Activated T-cell treated with anti-CD3 and anti-CD28 coated beads, Interleukin-2, amount 50 U/mL, for 72 hours (primary cell): ENCODE measurements around the gene CKAP2L. TPM values are rescaled to one million over a fixed set of nuclear protein-coding genes. Genes with fewer than 3 reads are reported as not detected.
A peak's percentile ranks its signal among the peaks of the same experiment; 100 is the strongest.

Experiments used
- ATAC-seq, 2 donors: fragments of 150-1000 bp; cut with Tn5 transposase; replicated peaks in 1 of 2; 2 replicates each; pipeline ENCODE4 v1.10.0; 2021; ENCODE audit warnings: moderate library complexity in 2 of 2, mild to moderate bottlenecking in 1 of 2
- DNase-seq, 2 donors: peaks; one replicate each; pipeline ENCODE4 v3.0.0; 2021 to 2022; ENCODE audit warnings: mixed read lengths in 1 of 2
- H3K27ac Mint-ChIP-seq: one replicate; pipeline ENCODE4 v1.8.0; 2022; ENCODE audit warnings: mild to moderate bottlenecking, moderate library complexity, mixed read lengths
- H3K27me3 Mint-ChIP-seq: one replicate; pipeline ENCODE4 v1.8.0; 2022; ENCODE audit warnings: low read depth, mixed read lengths
- H3K36me3 Mint-ChIP-seq, 2 donors: one replicate each; pipeline ENCODE4 v1.8.0; 2022; ENCODE audit warnings: mixed read lengths in 2 of 2, mild to moderate bottlenecking in 1 of 2; ENCODE audit not compliant: insufficient read depth in 2 of 2
- H3K4me1 Mint-ChIP-seq: one replicate; pipeline ENCODE4 v1.8.0; 2022; ENCODE audit warnings: low read depth, mixed read lengths
- H3K4me3 Mint-ChIP-seq, 2 donors: one replicate each; pipeline ENCODE4 v1.8.0; 2022; ENCODE audit warnings: mild to moderate bottlenecking in 2 of 2, mixed read lengths in 2 of 2, moderate library complexity in 2 of 2
- H3K9me3 Mint-ChIP-seq, 2 donors: one replicate each; pipeline ENCODE4 v1.8.0; 2022; ENCODE audit warnings: mixed read lengths in 2 of 2
- total RNA-seq, 2 donors: library from RNA; stranded (reverse); gene quantifications; one replicate each; pipeline ENCODE4 v1.2.3, GENCODE V29; 2022

The CKAP2L gene
- total RNA-seq, 2 donors from 2014 or later, result 45.5 to 47.7 TPM

- peaks cover 14% of the 10 kb centered on the region for H3K4me1 Mint-ChIP-seq
- DNase-seq, result no peak
Measured at GRCh38 chr2:112701052-112701451, 63.4 kb downstream of the CKAP2L start.

GRCh38 chr2:112699984-112700667 is 64.3 kb downstream of the CKAP2L start:
- Mint-ChIP-seq H3K9me3 (no peaks in the 10 kb centered on the region), H3K4me1 (peaks cover 7% of the 10 kb centered on the region), H3K27me3 (peaks cover 14% of the 10 kb centered on the region), H3K36me3 (no peaks in the 10 kb centered on the region), H3K4me3 (no peak overlapping the region), H3K27ac (no peak overlapping the region)
- ATAC-seq, result no peak
- no peak for DNase-seq

More at GRCh38 chr2:112701052-112701451, 63.4 kb downstream of the CKAP2L start:
- no peak for ATAC-seq
- Mint-ChIP-seq H3K36me3 (no peaks in the 10 kb centered on the region), H3K27me3 (peaks cover 19% of the 10 kb centered on the region), H3K4me3 (no peak overlapping the region), H3K27ac (peak overlapping the region; percentile 42), H3K9me3 (no peaks in the 10 kb centered on the region)

- DNase-seq, result no peak
- H3K4me1 Mint-ChIP-seq, result peaks cover 7% of the 10 kb centered on the region
- H3K27ac Mint-ChIP-seq, result no peak overlapping the region
- H3K9me3 Mint-ChIP-seq, result no peaks in the 10 kb centered on the region
- H3K36me3 Mint-ChIP-seq, result no peaks in the 10 kb centered on the region
- no peak for ATAC-seq
- peaks cover 14% of the 10 kb centered on the region for H3K27me3 Mint-ChIP-seq
- no peak overlapping the region for H3K4me3 Mint-ChIP-seq
Measured at GRCh38 chr2:112698834-112699515, 65.4 kb downstream of the CKAP2L start.

GRCh38 chr2:112694182-112694581 is 70.2 kb downstream of the CKAP2L start:
- Mint-ChIP-seq H3K36me3 (no peaks in the 10 kb centered on the region), H3K4me3 (no peak overlapping the region), H3K9me3 (no peaks in the 10 kb centered on the region), H3K27me3 (no peaks in the 10 kb centered on the region), H3K27ac (no peak overlapping the region), H3K4me1 (peaks cover 36% of the 10 kb centered on the region)
- DNase-seq (no peak), ATAC-seq (no peak)

- no peaks in the 10 kb centered on the region for H3K9me3 Mint-ChIP-seq
- peaks cover 36% of the 10 kb centered on the region for H3K4me1 Mint-ChIP-seq
- no peak overlapping the region for H3K4me3 Mint-ChIP-seq
- H3K36me3 Mint-ChIP-seq, result no peaks in the 10 kb centered on the region
- no peaks in the 10 kb centered on the region for H3K27me3 Mint-ChIP-seq
- no peak for DNase-seq
- no peak for ATAC-seq
- no peak overlapping the region for H3K27ac Mint-ChIP-seq
Measured at GRCh38 chr2:112693596-112693995, 70.8 kb downstream of the CKAP2L start.

GRCh38 chr2:112692918-112693317 is 71.5 kb downstream of the CKAP2L start:
- Mint-ChIP-seq H3K9me3 (no peaks in the 10 kb centered on the region), H3K36me3 (no peaks in the 10 kb centered on the region), H3K4me1 (peaks cover 36% of the 10 kb centered on the region), H3K27ac (peak overlapping the region; percentile 66), H3K27me3 (no peaks in the 10 kb centered on the region), H3K4me3 (peak overlapping the region; percentile 66 to 82)
- peak; percentile 67 to 71 for DNase-seq
- peak; percentile 67 to 69 for ATAC-seq

GRCh38 chr2:112692495-112692911 is 71.9 kb downstream of the CKAP2L start:
- ATAC-seq, result peak; percentile 92 to 93
- H3K27ac Mint-ChIP-seq, result peak overlapping the region; percentile 66
- H3K36me3 Mint-ChIP-seq, result no peaks in the 10 kb centered on the region
- H3K27me3 Mint-ChIP-seq, result no peaks in the 10 kb centered on the region
- DNase-seq, result peak; percentile 72 to 82
- peak overlapping the region; percentile 66 to 82 for H3K4me3 Mint-ChIP-seq
- H3K9me3 Mint-ChIP-seq, result no peaks in the 10 kb centered on the region
- H3K4me1 Mint-ChIP-seq, result peaks cover 36% of the 10 kb centered on the region

- no peak for DNase-seq
- H3K4me3 Mint-ChIP-seq, result peak overlapping the region; percentile 8 to 66
- H3K36me3 Mint-ChIP-seq, result no peaks in the 10 kb centered on the region
- no peaks in the 10 kb centered on the region for H3K27me3 Mint-ChIP-seq
- H3K9me3 Mint-ChIP-seq, result no peaks in the 10 kb centered on the region
- peaks cover 36% of the 10 kb centered on the region for H3K4me1 Mint-ChIP-seq
- H3K27ac Mint-ChIP-seq, result peak overlapping the region; percentile 27
- ATAC-seq, result peak in 1 of 2 donors; percentile 5
Measured at GRCh38 chr2:112691881-112692281, 72.5 kb downstream of the CKAP2L start.

- Mint-ChIP-seq H3K4me1 (peaks cover 36% of the 10 kb centered on the region), H3K27me3 (no peaks in the 10 kb centered on the region), H3K36me3 (no peaks in the 10 kb centered on the region), H3K27ac (no peak overlapping the region), H3K4me3 (peak overlapping the region; percentile 68 to 76), H3K9me3 (no peaks in the 10 kb centered on the region)
- peak; percentile 70 to 75 for DNase-seq
- peak; percentile 60 to 65 for ATAC-seq
Measured at GRCh38 chr2:112690853-112691401, 73.5 kb downstream of the CKAP2L start.

- ATAC-seq (no peak), DNase-seq (no peak)
- H3K27ac Mint-ChIP-seq, result no peak overlapping the region
- H3K4me1 Mint-ChIP-seq, result peaks cover 31% of the 10 kb centered on the region
- no peak overlapping the region for H3K4me3 Mint-ChIP-seq
- H3K9me3 Mint-ChIP-seq, result no peaks in the 10 kb centered on the region
- no peaks in the 10 kb centered on the region for H3K36me3 Mint-ChIP-seq
- no peaks in the 10 kb centered on the region for H3K27me3 Mint-ChIP-seq
Measured at GRCh38 chr2:112688086-112688880, 76.1 kb downstream of the CKAP2L start.

- no peaks in the 10 kb centered on the region for H3K27me3 Mint-ChIP-seq
- no peak overlapping the region for H3K4me3 Mint-ChIP-seq
- H3K36me3 Mint-ChIP-seq, result no peaks in the 10 kb centered on the region
- DNase-seq (no peak), ATAC-seq (no peak)
- no peak overlapping the region for H3K27ac Mint-ChIP-seq
- no peaks in the 10 kb centered on the region for H3K9me3 Mint-ChIP-seq
- peaks cover 23% of the 10 kb centered on the region for H3K4me1 Mint-ChIP-seq
Measured at GRCh38 chr2:112687522-112687921, 76.9 kb downstream of the CKAP2L start.
